HepG2 (cell line): ENCODE measurements around the gene TNP2. TPM values are rescaled to one million over a fixed set of nuclear protein-coding genes. Genes with fewer than 3 reads are reported as not detected.

Source experiments
- ATF5 ChIP-seq: sonication (generic); formaldehyde crosslinking; IDR thresholded peaks from 2 replicates; pipeline ENCODE4 v1.4.0; 2020; ENCODE audit warnings: mild to moderate bottlenecking, low read depth, missing genetic modification reagents
- BRF2 ChIP-seq: sonication (generic); formaldehyde crosslinking; IDR thresholded peaks from 2 replicates; pipeline ENCODE4 v1.8.1; 2022; ENCODE audit warnings: mild to moderate bottlenecking, missing genetic modification reagents
- DR1 ChIP-seq: sonication (generic); formaldehyde crosslinking; IDR thresholded peaks from 2 replicates; pipeline ENCODE4 v1.8.0; 2021; ENCODE audit warnings: mild to moderate bottlenecking, missing genetic modification reagents, inconsistent platforms
- IRX3 ChIP-seq: sonication (generic); formaldehyde crosslinking; IDR thresholded peaks from 2 replicates; pipeline ENCODE4 v1.8.1; 2023; ENCODE audit warnings: mild to moderate bottlenecking, low read depth, missing genetic modification reagents, borderline replicate concordance
- KAT7 ChIP-seq: IDR thresholded peaks from 2 replicates; pipeline ENCODE4 v1.6.1; 2018; ENCODE audit warnings: borderline replicate concordance, missing compliant biosample characterization
- KIAA2018 ChIP-seq: sonication (generic); formaldehyde crosslinking; IDR thresholded peaks from 2 replicates; pipeline ENCODE4 v1.5.0; 2020; ENCODE audit warnings: mild to moderate bottlenecking, missing genetic modification reagents, borderline replicate concordance
- MYNN ChIP-seq: sonication (generic); formaldehyde crosslinking; IDR thresholded peaks from 2 replicates; pipeline ENCODE4 v1.4.0; 2020; ENCODE audit warnings: mild to moderate bottlenecking, low read depth, missing genetic modification reagents
- NFRKB ChIP-seq: fragments of 450-650 bp; IDR thresholded peaks from 2 replicates; pipeline ENCODE4 v1.6.1; 2017
- TEF ChIP-seq: sonication (generic); formaldehyde crosslinking; IDR thresholded peaks from 2 replicates; pipeline ENCODE4 v1.5.0; 2020; ENCODE audit warnings: missing genetic modification reagents
- U2AF1 ChIP-seq: fragments of 200-400 bp; formaldehyde crosslinking; optimal IDR thresholded peaks from 2 replicates; pipeline ENCODE3; 2017; ENCODE audit warnings: mild to moderate bottlenecking, low read depth, low read length
- ZBTB2 ChIP-seq: sonication (generic); formaldehyde crosslinking; IDR thresholded peaks from 2 replicates; pipeline ENCODE4 v1.8.0; 2022; ENCODE audit warnings: low read depth, missing genetic modification reagents
- ZNF143 ChIP-seq: sonication (generic); formaldehyde crosslinking; IDR thresholded peaks from 2 replicates; pipeline ENCODE4 v1.4.0; 2020; ENCODE audit warnings: missing genetic modification reagents
- ZNF614 ChIP-seq: IDR thresholded peaks from 2 replicates; pipeline ENCODE4 v1.6.1; 2018; ENCODE audit warnings: missing biosample characterization, missing genetic modification reagents, inconsistent platforms, borderline replicate concordance
- ZNF652 ChIP-seq: IDR thresholded peaks from 2 replicates; pipeline ENCODE4 v1.6.1; 2016; ENCODE audit warnings: low read depth, borderline replicate concordance
- ZNF746 ChIP-seq: sonication (generic); formaldehyde crosslinking; IDR thresholded peaks from 2 replicates; pipeline ENCODE4 v1.8.0; 2022; ENCODE audit warnings: mild to moderate bottlenecking, missing genetic modification reagents
- ZNF792 ChIP-seq: IDR thresholded peaks from 2 replicates; pipeline ENCODE4 v1.6.1; 2016
- ZSCAN25 ChIP-seq: sonication (generic); formaldehyde crosslinking; IDR thresholded peaks from 2 replicates; pipeline ENCODE4 v1.8.0; 2022; ENCODE audit warnings: mild to moderate bottlenecking, missing genetic modification reagents
- polyA plus RNA-seq, 8 experiments: library from polyadenylated mRNA; depleted of rRNA in 3 of 8; stranded (reverse) in 7 of 8; unstranded in 1 of 8; fragments of >200 nt; fragmentation: Illumina TruSeq in 4 of 8; extraction: Trizol in 4 of 8; gene quantifications; 2 replicates each; pipeline versions ENCODE4 v1.2.1 to v1.2.3, GENCODE V29; 2011 to 2016; ENCODE audit warnings: low read depth in 4 of 8, missing spikeins in 1 of 8, mixed read lengths in 1 of 8; ENCODE audit not compliant: insufficient read depth in 1 of 8
- total RNA-seq, 5 experiments: library from RNA; depleted of rRNA; stranded (reverse); fragments of >200 nt; fragmentation: Illumina TruSeq; extraction: Trizol; gene quantifications; 2 replicates each; pipeline ENCODE4 v1.2.3, GENCODE V29; 2016; ENCODE audit warnings: low read depth in 1 of 5

Gene TNP2
- total and polyA plus RNA-seq, 2 of the 13 experiments (the other 11 are each of a cell fraction or from before 2014, with no cell fraction given), result not detected

GRCh38 chr16:11306997-11307638 lies 38.0 kb upstream of the TNP2 start (continued):
- TF ChIP-seq ZBTB2 (CRISPR knock-in tag) (no peak), BRF2 (CRISPR knock-in tag) (peak; percentile 83; the same call in 1 of the 2 replicates), ZNF746 (CRISPR knock-in tag) (no peak; the same call in 1 of the 2 replicates), ATF5 (CRISPR knock-in tag) (no peak), U2AF1 (no peak), ZNF652 (CRISPR knock-in tag) (0 out of 2 replicates have a peak, but pooled peaks have one; percentile 5), IRX3 (no peak), ZNF143 (CRISPR knock-in tag) (peak; percentile 46; the same call in 1 of the 2 replicates), ZSCAN25 (CRISPR knock-in tag) (no peak), ZNF792 (CRISPR knock-in tag) (peak; percentile 61), DR1 (CRISPR knock-in tag) (no peak), TEF (CRISPR knock-in tag) (peak; percentile 91), MYNN (CRISPR knock-in tag) (no peak), ZNF614 (peak; percentile 63), KAT7 (peak; percentile 82; the same call in 1 of the 2 replicates), NFRKB (no peak), KIAA2018 (CRISPR knock-in tag) (no peak)
